K562 (cell line): ENCODE data around the gene TRAPPC4. TPM values are rescaled to one million over a fixed set of nuclear protein-coding genes. Genes with fewer than 3 reads are reported as not detected.
A peak's percentile ranks its signal among the peaks of the same experiment; 100 is the strongest.

Source experiments
- HSF4 ChIP-seq: fragments of 250-450 bp; sonication (Bioruptor Pico); IDR thresholded peaks from 2 replicates; pipeline ENCODE4 v2.1.2; 2022; ENCODE audit warnings: mild to moderate bottlenecking, moderate library complexity, borderline replicate concordance
- IFI16 ChIP-seq: fragments of 250-450 bp; sonication (Bioruptor Pico); IDR thresholded peaks from 2 replicates; pipeline ENCODE4 v2.1.2; 2022; ENCODE audit warnings: mild to moderate bottlenecking, inconsistent platforms
- KLF13 ChIP-seq: fragments of 450-650 bp; IDR thresholded peaks from 2 replicates; pipeline ENCODE4 v1.6.1; 2016; ENCODE audit warnings: missing genetic modification characterization, low read depth, mild to moderate bottlenecking, missing compliant biosample characterization, moderate library complexity, borderline replicate concordance
- MEF2D ChIP-seq: conservative IDR thresholded peaks from 2 replicates; pipeline ENCODE4 v1.6.1; 2016; ENCODE audit warnings: low read depth, missing genetic modification characterization, missing compliant biosample characterization
- MXI1 ChIP-seq: IDR thresholded peaks from 2 replicates; pipeline ENCODE4 v1.6.1; 2011; ENCODE audit warnings: low read depth, mild to moderate bottlenecking, improper control_type of control experiment, low read length
- PBX2 ChIP-seq, 2 experiments: IDR thresholded peaks in 1 of 2; conservative IDR thresholded peaks in 1 of 2; 2 replicates each; pipeline ENCODE4 v1.6.1; 2016; ENCODE audit warnings: low read depth in 2 of 2, mild to moderate bottlenecking in 1 of 2, missing compliant biosample characterization in 1 of 2, missing genetic modification characterization in 1 of 2, moderate library complexity in 1 of 2
- PML ChIP-seq: IDR thresholded peaks from 2 replicates; pipeline ENCODE4 v1.6.1; 2012; ENCODE audit warnings: low read length, inconsistent platforms
- RAD21 ChIP-seq, 2 experiments: fragments of 250-450 bp in 1 of 2; fragments of 450-650 bp in 1 of 2; sonication (Bioruptor Pico) in 1 of 2; formaldehyde crosslinking in 1 of 2; IDR thresholded peaks in 1 of 2; conservative IDR thresholded peaks in 1 of 2; 2 replicates each; pipeline versions ENCODE4 v1.4.0 to v1.8.0; 2020 to 2022; ENCODE audit warnings: mild to moderate bottlenecking in 2 of 2, moderate library complexity in 1 of 2
- SMAD2 ChIP-seq: fragments of 150-350 bp; IDR thresholded peaks from 2 replicates; pipeline ENCODE4 v1.6.1; 2014; ENCODE audit warnings: low read depth, mild to moderate bottlenecking, low read length
- SMAD4 ChIP-seq: fragments of 250-450 bp; sonication (Bioruptor Pico); conservative IDR thresholded peaks from 2 replicates; pipeline ENCODE4 v1.8.0; 2021; ENCODE audit warnings: inconsistent platforms, mild to moderate bottlenecking, moderate library complexity
- SMARCA4 ChIP-seq: fragments of 450-650 bp; IDR thresholded peaks from 2 replicates; pipeline ENCODE4 v1.6.1; 2016
- SNRNP70 ChIP-seq: fragments of 200-400 bp; formaldehyde crosslinking; optimal IDR thresholded peaks from 2 replicates; pipeline ENCODE3; 2017; ENCODE audit warnings: low read depth, low read length
- THAP12 ChIP-seq: fragments of 250-450 bp; sonication (Bioruptor Pico); IDR thresholded peaks from 2 replicates; pipeline ENCODE4 v1.9.0; 2021; ENCODE audit warnings: mild to moderate bottlenecking, inconsistent platforms
- UBTF ChIP-seq, 2 experiments: IDR thresholded peaks; 2 replicates each; pipeline ENCODE4 v1.6.1; 2012; ENCODE audit warnings: improper control_type of control experiment in 2 of 2, low read depth in 2 of 2, low read length in 2 of 2, borderline replicate concordance in 1 of 2
- USF1 ChIP-seq: sonication (generic); formaldehyde crosslinking; IDR thresholded peaks from 2 replicates; pipeline ENCODE4 v1.9.0; 2022; ENCODE audit warnings: mild to moderate bottlenecking, missing genetic modification reagents
- XRCC3 ChIP-seq: fragments of 450-650 bp; IDR thresholded peaks from 2 replicates; pipeline ENCODE4 v1.6.1; 2017; ENCODE audit warnings: mild to moderate bottlenecking, moderate library complexity
- ZNF274 ChIP-seq: IDR thresholded peaks from 2 replicates; pipeline ENCODE4 v1.6.1; 2011; ENCODE audit warnings: low read depth, mild to moderate bottlenecking, low read length, moderate library complexity, borderline replicate concordance
- ZNF431 ChIP-seq: sonication (generic); formaldehyde crosslinking; IDR thresholded peaks from 2 replicates; pipeline ENCODE4 v1.8.0; 2022; ENCODE audit warnings: mild to moderate bottlenecking, missing genetic modification reagents
- ZNF584 ChIP-seq: fragments of 200-800 bp; sonication (Bioruptor generic); IDR thresholded peaks from 2 replicates; pipeline ENCODE4 v1.6.1; 2016; ENCODE audit warnings: low read depth, mild to moderate bottlenecking, missing genetic modification characterization, missing compliant biosample characterization
- polyA plus RNA-seq, 8 experiments: library from polyadenylated mRNA; depleted of rRNA in 4 of 8; stranded (reverse) in 5 of 8; unstranded in 3 of 8; fragments of >200 nt; fragmentation: Nextera tagmentation in 2 of 8; fragmentation: Illumina TruSeq in 1 of 8; extraction: Ambion mirVana in 2 of 8; extraction: Trizol in 1 of 8; gene quantifications; 2 replicates each; pipeline versions ENCODE4 v1.2.1 to v1.2.3, GENCODE V29; 2011 to 2014; ENCODE audit warnings: inconsistent platforms in 1 of 8, missing spikeins in 1 of 8
- total RNA-seq, 7 experiments: library from RNA; depleted of rRNA in 6 of 7; stranded (reverse); fragments of >200 nt in 6 of 7; fragmentation: Illumina TruSeq in 2 of 7; extraction: Trizol in 2 of 7; gene quantifications; 2 replicates each; pipeline versions ENCODE4 v1.2.1 to v1.2.3, GENCODE V29; 2011 to 2021; ENCODE audit warnings: low replicate concordance in 1 of 7

TRAPPC4 gene
- total and polyA plus RNA-seq, 9 of the 15 experiments (the other 6 are each of a cell fraction or from before 2014, with no cell fraction given), result 121 to 524 (median 142) TPM

- TF ChIP-seq IFI16 (CRISPR knock-in tag), result no peak
- no peak for TF ChIP-seq UBTF (IDR thresholded peaks at IDR 0.05; ENCODE audit: borderline replicate concordance in 1 of 2, low read depth in 2 of 2, low read length in 2 of 2)
- TF ChIP-seq PML, result no peak
- no peak for TF ChIP-seq PBX2 (CRISPR knock-in tag; IDR thresholded peaks at IDR 0.05; ENCODE audit: low read depth)
- TF ChIP-seq PBX2 (tag; conservative IDR thresholded peaks at IDR 0.05; ENCODE audit: low read depth), result no peak
- 0 out of 2 replicates have a peak, but pooled peaks have one; percentile 0 for TF ChIP-seq ZNF431 (CRISPR knock-in tag)
- TF ChIP-seq SNRNP70, result no peak
- no peak for TF ChIP-seq HSF4 (CRISPR knock-in tag)
- TF ChIP-seq SMAD2, result no peak
- TF ChIP-seq MXI1, result 0 out of 2 replicates have a peak, but pooled peaks have one; percentile 11
- TF ChIP-seq ZNF584 (CRISPR knock-in tag), result no peak
- no peak for TF ChIP-seq SMAD4
- TF ChIP-seq MEF2D, result no peak
- no peak for TF ChIP-seq RAD21 (CRISPR knock-in tag; conservative IDR thresholded peaks at IDR 0.05 in 1 of 2, IDR thresholded peaks at IDR 0.05 in 1 of 2)
- no peak for TF ChIP-seq ZNF274
- no peak for TF ChIP-seq KLF13
- TF ChIP-seq XRCC3, result no peak
- TF ChIP-seq THAP12 (CRISPR knock-in tag), result no peak
- TF ChIP-seq SMARCA4, result peak; percentile 68
- TF ChIP-seq USF1 (CRISPR knock-in tag), result no peak
Observed at GRCh38 chr11:118998822-118999221, 19.7 kb upstream of the TRAPPC4 start (continued).
